K562 (cell line): Measurements from ENCODE around the gene MEDAG. TPM values are rescaled to one million over a fixed set of nuclear protein-coding genes. Genes with fewer than 3 reads are reported as not detected.

Experiments used
- ATAC-seq: fragments of 200-7000 bp; cut with Tn5 transposase; 3 replicates; pipeline ENCODE4 v1.9.1; 2020; ENCODE audit warnings: moderate library complexity
- BruUV-seq: library from RNA; stranded (reverse); fragments of 400-500 nt; replicated peaks from 2 replicates; lab custom pipeline; 2021; lab: Mats Ljungman, UMichigan
- CTCF ChIA-PET: fragments of 300-600 bp; formaldehyde crosslinking; extraction: SDS; loops from one replicate; lab custom pipeline; 2021; ENCODE audit warnings: low intra/inter-chr PET ratio; lab: Yijun Ruan, JAX
- POLR2A ChIA-PET: fragments of 300-600, 350-650 bp; sonication (Branson Sonifier 250); formaldehyde crosslinking; extraction: SDS; loops from one replicate; lab custom pipeline; 2021; ENCODE audit warnings: antibody characterized with exemption, inconsistent platforms; lab: Yijun Ruan, JAX
- DNase-seq, 4 experiments: peaks; one replicate each; pipeline versions ENCODE4 v3.0.0 to v3.0.0-alpha.2; 2011 to 2018; ENCODE audit warnings: low spot score in 3 of 4, mixed read lengths in 3 of 4; ENCODE audit errors: extremely low read depth in 1 of 4
- FAIRE-seq: peaks from 2 replicates; lab custom pipeline; 2011; peaks lifted over from hg19 to GRCh38; lab: Jason Lieb, UNC
- H2AFZ ChIP-seq: 2 replicates; pipeline ENCODE4 v1.6.0; 2011; ENCODE audit warnings: low read depth, low read length, control low read depth, inconsistent platforms
- H3K27ac ChIP-seq: fragments of 200-600 bp; 3 replicates; pipeline ENCODE4 v1.8.0; 2011; ENCODE audit warnings: low read depth, mild to moderate bottlenecking, control low read depth, inconsistent platforms, low read length, moderate library complexity, mixed read lengths; ENCODE audit errors: extremely low read depth
- H3K27me3 ChIP-seq, 2 experiments: fragments of 300-600 bp in 1 of 2; 2 replicates in 1 of 2; 3 replicates in 1 of 2; pipeline versions ENCODE4 v1.6.0 to v1.8.0; 2011; ENCODE audit warnings: inconsistent platforms in 2 of 2, low read length in 2 of 2, mild to moderate bottlenecking in 1 of 2, mixed read lengths in 1 of 2, moderate library complexity in 1 of 2; ENCODE audit not compliant: control insufficient read depth in 2 of 2, insufficient read depth in 2 of 2
- H3K36me3 ChIP-seq: fragments of 300-600 bp; 3 replicates; pipeline ENCODE4 v1.8.0; 2011; ENCODE audit warnings: mild to moderate bottlenecking, low read length, inconsistent platforms; ENCODE audit not compliant: control insufficient read depth, insufficient read depth
- H3K4me1 ChIP-seq, 2 experiments: fragments of 200-600 bp in 1 of 2; replicated peaks in 1 of 2; 2 replicates in 1 of 2; 3 replicates in 1 of 2; pipeline versions ENCODE4 v1.5.1 to v1.8.0; 2011; ENCODE audit warnings: inconsistent platforms in 2 of 2, low read length in 2 of 2, mild to moderate bottlenecking in 1 of 2, mixed read lengths in 1 of 2, moderate library complexity in 1 of 2; ENCODE audit not compliant: control insufficient read depth in 2 of 2, insufficient read depth in 2 of 2
- H3K4me2 ChIP-seq: 2 replicates; pipeline ENCODE4 v1.6.1; 2011; ENCODE audit warnings: low read length, control low read depth, inconsistent platforms, mixed read lengths; ENCODE audit not compliant: insufficient read depth
- H3K4me3 ChIP-seq: fragments of 200-600 bp; sonication (generic), shearing (Covaris generic); 2 replicates; pipeline ENCODE4 v1.5.1; 2016; ENCODE audit warnings: control low read depth, inconsistent platforms
- H3K79me2 ChIP-seq: fragments of 200-600 bp; 3 replicates; pipeline ENCODE4 v1.8.0; 2011; ENCODE audit warnings: low read length, inconsistent platforms; ENCODE audit not compliant: control insufficient read depth, insufficient read depth
- H3K9ac ChIP-seq, 2 experiments: 2 replicates each; pipeline versions ENCODE4 v1.6.0 to v1.6.1; 2011; ENCODE audit warnings: low read depth in 2 of 2, low read length in 2 of 2, control low read depth in 1 of 2, inconsistent platforms in 1 of 2, mild to moderate bottlenecking in 1 of 2, mixed read lengths in 1 of 2; ENCODE audit not compliant: insufficient read depth in 1 of 2
- H3K9me1 ChIP-seq: one replicate; pipeline ENCODE4 v1.6.0; 2011; ENCODE audit warnings: inconsistent platforms, mild to moderate bottlenecking, low read length, moderate library complexity; ENCODE audit not compliant: control insufficient read depth, insufficient read depth
- H3K9me3 ChIP-seq: replicated peaks from 2 replicates; pipeline ENCODE4 v1.5.1; 2011; ENCODE audit warnings: low read depth, low read length, inconsistent platforms; ENCODE audit not compliant: control insufficient read depth, insufficient read depth
- H4K20me1 ChIP-seq: replicated peaks from 2 replicates; pipeline ENCODE4 v1.6.1; 2011; ENCODE audit warnings: low read length, inconsistent platforms, mixed read lengths; ENCODE audit not compliant: control insufficient read depth, insufficient read depth
- ARID1B ChIP-seq: fragments of 450-650 bp; IDR thresholded peaks from 2 replicates; pipeline ENCODE4 v1.6.1; 2016; ENCODE audit warnings: antibody characterized with exemption, mild to moderate bottlenecking, inconsistent platforms
- ATF6 ChIP-seq: sonication (generic); formaldehyde crosslinking; IDR thresholded peaks from 2 replicates; pipeline ENCODE4 v1.4.0; 2020; ENCODE audit warnings: mild to moderate bottlenecking, missing genetic modification reagents
- CBX1 ChIP-seq: sonication (generic); IDR thresholded peaks from 2 replicates; pipeline ENCODE4 v1.6.1; 2016; ENCODE audit warnings: antibody characterized with exemption, low read depth, mild to moderate bottlenecking
- EP300 ChIP-seq: IDR thresholded peaks from 2 replicates; pipeline ENCODE4 v1.6.1; 2012; ENCODE audit warnings: low read length, improper control_type of control experiment
- NELFE ChIP-seq: IDR thresholded peaks from 2 replicates; pipeline ENCODE4 v1.6.1; 2011; ENCODE audit warnings: mild to moderate bottlenecking; ENCODE audit not compliant: insufficient read depth, insufficient read length
- NFXL1 ChIP-seq: fragments of 450-650 bp; formaldehyde crosslinking; IDR thresholded peaks from 2 replicates; pipeline ENCODE4 v1.4.0; 2021; ENCODE audit warnings: mild to moderate bottlenecking
- PPARD ChIP-seq: fragments of 250-450 bp; sonication (Bioruptor Pico); IDR thresholded peaks from 2 replicates; pipeline ENCODE4 v1.8.0; 2022; ENCODE audit warnings: inconsistent platforms, mild to moderate bottlenecking, moderate library complexity
- ZNF316 ChIP-seq: fragments of 450-650 bp; IDR thresholded peaks from 2 replicates; pipeline ENCODE4 v1.6.1; 2016
- WGBS: fragments of 100-300 bp; shearing (Covaris generic); methylation state at CpG from one replicate; pipeline ENCODE4 v1.1.6; 2016; ENCODE audit warnings: low coverage, mixed read lengths; ENCODE audit not compliant: insufficient coverage; ENCODE audit errors: missing lambda C conversion rate; 5-methylcytosine and 5-hydroxymethylcytosine counted together
- in situ Hi-C: fragments of 300-500 bp; cut with MboI; formaldehyde crosslinking; loops from 4 replicates; pipeline ENCODE4 v1.15.0; 2018; ENCODE audit warnings: inconsistent platforms, mixed read lengths
- intact Hi-C: fragments of 100-400 bp; cut with micrococcal nuclease; formaldehyde crosslinking; loops from 2 replicates; pipeline ENCODE4 v1.14.2; 2022
- polyA plus RNA-seq, 8 experiments: library from polyadenylated mRNA; depleted of rRNA in 4 of 8; stranded (reverse) in 5 of 8; unstranded in 3 of 8; fragments of >200 nt; fragmentation: Nextera tagmentation in 2 of 8; fragmentation: Illumina TruSeq in 1 of 8; extraction: Ambion mirVana in 2 of 8; extraction: Trizol in 1 of 8; gene quantifications; 2 replicates each; pipeline versions ENCODE4 v1.2.1 to v1.2.3, GENCODE V29; 2011 to 2014; ENCODE audit warnings: inconsistent platforms in 1 of 8, missing spikeins in 1 of 8
- total RNA-seq, 7 experiments: library from RNA; depleted of rRNA in 6 of 7; stranded (reverse); fragments of >200 nt in 6 of 7; fragmentation: Illumina TruSeq in 2 of 7; extraction: Trizol in 2 of 7; gene quantifications; 2 replicates each; pipeline versions ENCODE4 v1.2.1 to v1.2.3, GENCODE V29; 2011 to 2021; ENCODE audit warnings: low replicate concordance in 1 of 7

MEDAG gene
- total and polyA plus RNA-seq, 9 of the 15 experiments (the other 6 are each of a cell fraction or from before 2014, with no cell fraction given) = not detected

- no TSS peak for BruUV-seq
- Histone ChIP-seq H3K4me3 (no peak overlapping the region), H3K4me2 (no peak overlapping the region), H3K9ac (no peak overlapping the region), H3K36me3 (no peaks in the 10 kb centered on the region), H3K27ac (no peak overlapping the region), H4K20me1 (no peaks in the 10 kb centered on the region), H3K4me1 (no peaks in the 10 kb centered on the region), H3K9me1 (no peaks in the 10 kb centered on the region), H3K27me3 (no peaks in the 10 kb centered on the region), H3K9me3 (no peaks in the 10 kb centered on the region), H2AFZ (no peak overlapping the region), H3K79me2 (no peaks in the 10 kb centered on the region)
- ChIA-PET POLR2A (no interaction called here), CTCF (no interaction called here)
- no peak for ATAC-seq
- TF ChIP-seq ARID1B (no peak), ZNF316 (no peak), PPARD (no peak), EP300 (no peak), CBX1 (no peak), ATF6 (CRISPR knock-in tag) (no peak), NELFE (no peak), NFXL1 (CRISPR knock-in tag) (no peak)
- 5% methylated on average over 2 of the region's 3 CpGs for WGBS
- intact Hi-C loops = no loop called here
- no peak for DNase-seq
- in situ Hi-C loops = no loop called here
- FAIRE-seq = no peak
These were observed 60.0 kb downstream of the MEDAG start for GRCh38 chr13:30966101-30966500.
